EL (cell line): ENCODE measurements around the gene SPATA1.
A peak's percentile ranks its signal among the peaks of the same experiment; 100 is the strongest.

Experiments used
- DNase-seq: peaks from one replicate; pipeline ENCODE4 v3.0.0-alpha.2; 2016

The SPATA1 gene

DNA sequence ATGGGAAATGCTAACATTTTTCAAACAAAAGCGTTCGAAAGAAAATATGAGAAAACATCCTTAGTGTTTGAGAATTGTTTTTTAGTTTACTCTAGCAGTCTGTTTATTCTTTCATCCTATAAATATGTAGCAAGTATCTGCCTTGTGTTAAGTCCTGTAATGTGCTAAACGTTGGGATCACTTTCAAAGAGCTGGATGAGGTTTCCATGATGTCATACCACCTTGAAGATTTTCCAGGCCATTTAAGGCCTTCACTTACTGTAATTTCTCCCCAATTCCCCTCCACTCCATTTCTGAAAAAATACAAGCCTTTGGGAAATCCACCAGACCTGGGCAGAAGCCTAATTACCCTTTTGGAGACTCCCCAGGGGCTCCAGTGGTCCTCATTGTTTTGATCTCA is 92.2 kb downstream of the SPATA1 start:
- no peak for DNase-seq

DNA sequence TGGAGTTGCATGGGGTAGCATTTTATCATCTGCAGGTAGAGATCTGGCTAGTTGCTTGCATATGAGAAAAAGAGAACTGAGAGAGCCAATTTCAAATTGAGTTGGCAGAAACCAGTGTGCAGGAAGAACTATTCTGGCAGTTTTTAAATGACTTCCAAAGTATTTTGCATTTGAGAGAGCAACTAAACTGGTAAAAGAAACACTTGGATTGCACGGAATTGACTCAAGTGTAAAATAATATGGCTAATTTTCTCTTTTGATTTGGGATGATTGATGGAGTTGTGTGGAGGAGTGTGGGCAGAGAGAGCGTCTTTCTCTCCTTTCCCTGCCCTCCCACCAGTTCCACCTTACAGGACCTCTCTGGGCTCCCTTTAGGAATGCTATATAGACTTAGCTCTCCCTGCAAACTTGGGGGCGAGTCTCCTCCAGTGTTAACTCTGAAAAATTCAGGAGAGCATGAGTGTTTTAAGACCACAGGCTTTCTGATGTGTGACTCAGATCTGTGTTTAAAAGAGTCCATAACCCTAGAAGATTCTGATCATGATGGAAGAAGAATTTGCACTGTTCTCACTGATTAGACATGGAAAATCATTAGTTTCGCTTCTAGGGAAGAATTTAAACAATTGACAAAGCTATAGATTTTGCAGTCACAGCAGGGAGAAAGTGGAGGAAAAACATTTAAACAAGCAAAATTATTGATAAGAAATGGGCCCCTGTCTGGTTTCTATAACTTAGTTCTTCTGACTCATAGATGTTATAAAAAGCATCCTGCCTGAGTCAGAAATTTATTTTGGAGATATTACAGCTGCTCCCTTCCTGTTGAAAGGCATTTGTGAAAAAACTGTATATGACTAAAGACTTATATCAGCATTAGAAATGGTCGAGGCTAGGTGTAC is 92.9 kb downstream of the SPATA1 start:
- DNase-seq: peak; percentile 86

DNA sequence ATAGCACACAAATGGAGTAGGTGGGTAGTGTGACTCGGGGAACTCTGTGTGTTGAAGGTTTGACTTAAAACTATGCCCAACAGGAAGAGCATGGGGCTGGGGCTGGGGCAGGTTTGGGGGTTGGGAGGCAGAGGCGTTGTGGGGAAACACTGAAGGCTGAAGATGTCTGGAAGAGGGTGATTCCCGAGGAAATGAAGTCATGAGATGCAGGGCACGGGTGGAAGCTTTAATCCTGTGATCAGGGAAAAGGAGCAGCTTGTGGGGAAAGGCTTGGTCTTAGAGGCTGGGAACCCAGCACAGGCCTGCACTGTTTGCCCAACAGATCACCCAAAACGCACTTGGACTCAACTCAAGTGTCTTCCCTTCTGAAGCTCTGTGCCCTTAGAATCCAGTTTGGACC is 94.6 kb downstream of the SPATA1 start:
- DNase-seq: no peak

DNA sequence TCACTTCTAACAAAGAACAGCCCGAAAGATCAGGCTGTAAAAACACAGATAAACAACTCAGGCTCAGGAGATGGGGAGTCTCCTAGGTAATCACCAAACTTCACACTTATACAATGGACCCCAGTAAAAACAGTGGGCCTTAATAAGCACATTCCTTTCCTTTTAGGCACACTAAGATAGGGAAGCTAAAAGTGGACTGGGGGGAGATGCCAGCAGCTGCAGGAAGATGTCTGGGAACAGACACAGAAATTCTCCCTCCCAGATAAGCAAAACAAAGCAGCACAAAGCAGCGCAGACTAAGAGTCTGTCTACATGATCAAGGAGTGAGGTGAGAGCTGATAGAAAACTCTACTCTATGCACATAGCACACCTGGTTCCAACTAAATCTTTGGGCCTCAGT is 97.0 kb downstream of the SPATA1 start:
- DNase-seq: peak; percentile 65

DNA sequence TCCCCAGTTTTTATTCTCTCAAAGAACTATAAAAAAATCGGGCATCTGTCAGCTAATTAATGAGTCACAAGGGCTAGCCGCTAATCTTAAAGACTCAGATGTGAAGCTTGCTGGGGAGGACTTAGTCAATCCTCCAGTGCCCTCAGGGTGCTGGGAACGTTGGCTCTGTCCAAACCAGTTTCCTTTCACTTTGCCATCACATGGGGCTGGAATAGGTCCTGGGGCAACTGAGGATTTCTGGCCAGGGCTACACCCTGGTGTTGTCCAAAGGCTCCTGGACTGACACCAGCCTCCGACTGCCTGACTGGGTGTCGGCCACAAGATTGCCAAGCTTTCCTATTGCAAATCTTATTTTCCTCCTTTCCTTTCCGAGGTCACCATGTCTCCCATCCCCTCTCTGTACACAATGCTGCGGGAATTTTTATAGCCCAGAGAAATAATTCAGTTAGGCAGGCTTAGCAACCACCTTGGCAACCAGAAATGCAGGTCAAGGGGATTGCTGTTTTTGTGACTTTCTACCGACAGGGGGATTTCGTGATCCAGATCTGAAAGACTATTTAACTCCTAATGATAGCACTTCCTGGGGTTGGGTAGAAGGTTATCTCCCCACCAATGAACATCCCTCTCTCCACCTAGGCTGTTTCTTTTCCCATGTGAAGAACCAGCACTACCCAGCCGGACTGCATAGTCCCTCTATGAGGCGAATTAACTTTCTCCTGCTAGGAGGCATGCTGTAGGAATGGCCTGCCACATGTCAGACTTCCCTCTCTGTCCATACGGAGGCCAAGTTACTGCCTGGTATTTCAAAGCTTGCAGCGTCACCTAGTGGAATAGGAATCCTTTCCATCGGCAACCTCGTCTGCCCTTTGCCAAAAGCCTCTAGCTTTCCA is 98.0 kb downstream of the SPATA1 start:
- DNase-seq: peak; percentile 98

DNA sequence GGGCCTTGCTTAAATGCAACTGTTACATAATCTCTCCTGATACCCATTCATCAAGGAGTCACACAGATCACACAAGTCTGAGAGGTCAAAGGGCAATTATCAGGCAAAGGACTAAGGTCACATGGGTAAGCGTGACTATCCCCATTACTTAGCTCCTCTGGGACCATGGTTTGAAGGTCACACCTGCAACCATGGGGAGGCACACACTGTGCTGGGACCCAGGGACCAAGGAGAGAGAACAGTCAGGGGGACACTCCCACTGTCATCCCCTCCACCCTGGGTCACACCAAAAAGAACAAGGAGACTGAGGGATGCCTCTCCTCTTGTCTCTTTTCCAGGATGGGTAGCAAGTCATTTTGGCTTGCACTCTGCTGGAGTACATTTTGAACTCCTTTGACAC is 99.0 kb downstream of the SPATA1 start:
- no peak for DNase-seq

DNA sequence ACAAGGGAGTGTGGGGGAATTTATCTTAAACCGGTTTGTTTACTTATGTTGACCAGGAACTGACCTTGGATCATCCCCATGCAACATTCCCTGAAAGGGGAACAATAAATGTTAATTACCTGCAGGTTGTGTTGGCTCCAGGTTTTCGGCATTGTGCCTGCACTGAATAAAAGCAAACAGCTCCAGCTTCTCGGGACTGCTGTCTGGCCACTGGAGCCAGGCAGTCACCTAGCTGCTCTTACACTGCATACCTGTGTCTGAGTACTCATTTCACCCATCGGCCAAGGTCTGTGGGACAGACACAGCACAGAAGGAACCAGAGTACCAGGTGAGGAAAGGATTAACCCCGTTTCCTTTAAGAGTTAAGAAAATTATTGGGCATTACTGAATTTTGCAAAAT is 100.8 kb downstream of the SPATA1 start:
- no peak for DNase-seq

DNA sequence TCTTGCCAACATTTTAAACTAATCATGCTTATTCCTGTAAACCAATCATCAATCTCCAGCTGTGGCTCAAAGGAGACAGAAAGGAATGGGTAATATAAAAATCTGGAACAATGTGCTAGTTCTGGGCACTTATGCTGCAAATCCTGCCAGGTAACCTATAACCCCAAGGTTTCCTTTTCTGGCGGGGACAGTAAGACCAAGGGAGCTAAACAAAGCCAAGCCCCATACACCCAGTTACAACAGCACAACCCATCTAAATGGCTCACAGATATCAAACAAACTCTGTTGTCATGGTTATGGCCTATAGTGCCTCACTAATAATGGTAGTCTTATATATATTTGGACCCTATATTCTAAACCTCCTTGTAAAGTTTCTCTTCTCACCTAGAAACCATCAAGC is 104.9 kb downstream of the SPATA1 start:
- DNase-seq: no peak

DNA sequence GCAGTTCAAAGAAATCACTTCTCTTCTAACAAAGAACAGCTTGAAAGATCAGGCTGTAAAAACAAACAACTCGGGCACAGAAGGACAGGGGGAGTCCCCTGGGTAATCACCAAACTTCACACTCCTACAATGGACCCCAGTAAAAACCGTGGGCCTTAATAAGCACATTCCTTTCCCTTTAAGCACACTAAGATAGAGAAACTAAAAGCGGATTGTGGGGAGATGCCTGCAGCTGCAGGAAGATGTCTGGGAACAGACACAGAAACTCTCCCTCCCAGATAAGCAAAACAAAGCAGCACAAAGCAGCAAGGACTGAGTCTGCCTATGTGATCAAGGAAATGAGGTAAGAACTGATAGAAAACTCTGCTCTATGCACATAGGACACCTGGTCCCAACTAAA is 105.6 kb downstream of the SPATA1 start:
- DNase-seq: peak; percentile 53

DNA sequence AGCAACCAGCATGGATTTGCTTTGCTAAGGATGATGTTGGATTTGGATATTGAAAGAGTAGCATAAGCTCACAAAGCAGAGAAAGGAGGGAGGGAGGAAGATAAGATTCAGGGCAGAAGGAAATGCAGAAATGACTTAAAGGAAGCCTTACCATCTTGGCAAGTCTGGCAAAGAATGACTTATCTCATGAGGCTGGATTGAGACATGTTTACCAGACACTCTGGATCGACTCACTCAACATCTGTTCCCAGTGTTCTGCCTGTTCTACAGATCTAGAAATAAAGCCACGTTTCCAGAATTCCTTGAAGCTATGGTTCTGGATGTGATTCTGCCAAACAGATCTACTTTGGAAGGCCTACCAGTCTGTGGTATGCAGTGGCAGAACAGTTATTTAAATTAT is 106.8 kb downstream of the SPATA1 start:
- no peak for DNase-seq

DNA sequence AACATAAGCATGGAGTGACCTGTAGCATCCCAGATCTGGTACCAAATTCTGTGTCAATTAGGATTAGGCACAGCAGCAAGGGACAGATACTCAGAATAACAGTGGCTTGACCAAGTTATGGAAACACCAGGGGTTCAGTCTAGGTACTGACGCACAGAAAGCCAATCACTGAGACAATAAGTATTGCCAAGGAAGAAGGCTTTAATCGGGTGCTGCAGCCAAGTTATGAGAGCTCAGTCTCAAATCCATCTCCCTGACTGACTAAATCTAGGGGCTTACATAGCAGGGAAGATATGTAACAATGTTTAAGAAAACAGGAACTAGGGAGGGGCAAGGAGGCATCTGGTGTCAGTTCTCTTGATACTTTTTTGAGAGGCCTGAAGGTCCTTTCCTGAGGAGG is 107.7 kb downstream of the SPATA1 start:
- DNase-seq: no peak

DNA sequence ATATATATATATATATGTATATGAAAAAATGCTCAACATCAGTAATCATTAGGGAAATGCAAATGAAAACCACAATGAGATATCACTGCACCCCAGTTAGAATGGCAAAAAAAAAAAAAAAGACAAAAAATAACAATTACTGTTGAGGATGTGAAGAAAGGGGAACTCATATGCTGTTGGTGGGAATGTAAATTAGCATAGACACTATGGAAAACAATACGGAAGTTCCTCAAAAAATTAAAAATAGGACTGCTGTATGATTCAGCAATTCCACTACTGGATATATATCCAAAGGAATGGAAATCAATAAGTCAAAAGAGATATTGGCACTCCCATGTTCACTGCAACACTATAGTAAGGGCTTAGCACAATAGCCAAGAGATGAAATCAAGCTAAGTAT is 109.6 kb downstream of the SPATA1 start:
- DNase-seq: no peak
